Right kidney (tissue), 1 donor: Measurements from ENCODE around the gene RNASE8.
A peak's percentile ranks its signal among the peaks of the same experiment; 100 is the strongest.

ENCODE experiments used
- DNase-seq: peaks from one replicate; pipeline ENCODE4 v3.0.0-alpha.2; 2016

The RNASE8 gene

GRCh38 chr14:21054123-21054767, 3.4 kb upstream of the RNASE8 start:
- no peak for DNase-seq

- no peak for DNase-seq
These were observed 2.9 kb upstream of the RNASE8 start for GRCh38 chr14:21054768-21055145.

- no peak for DNase-seq
These were observed 2.0 kb upstream of the RNASE8 start for GRCh38 chr14:21055432-21056117.

GRCh38 chr14:21056520-21057163, 980 bp upstream of the RNASE8 start:
- DNase-seq: no peak

DNA sequence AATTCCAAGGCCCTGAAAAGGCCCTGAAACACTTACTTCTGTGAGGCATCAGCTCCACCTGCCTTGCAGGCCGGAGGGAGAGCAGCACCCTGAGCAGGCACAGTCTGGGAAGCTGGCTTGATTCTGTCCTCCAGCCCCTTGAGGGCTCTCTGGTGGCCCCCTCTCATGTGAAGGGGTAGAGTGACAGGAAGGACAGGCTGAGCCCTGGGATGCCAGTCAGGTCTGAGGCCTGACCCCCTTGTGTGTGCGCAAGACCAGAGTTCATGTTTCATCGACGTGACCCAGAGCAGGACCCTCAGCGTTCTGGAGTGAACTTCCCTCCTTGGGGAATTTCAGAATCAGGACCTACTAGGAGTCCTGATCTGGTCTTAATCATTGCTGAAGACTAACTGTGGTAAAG, 1.3 kb downstream of the RNASE8 start:
- DNase-seq: no peak

DNA sequence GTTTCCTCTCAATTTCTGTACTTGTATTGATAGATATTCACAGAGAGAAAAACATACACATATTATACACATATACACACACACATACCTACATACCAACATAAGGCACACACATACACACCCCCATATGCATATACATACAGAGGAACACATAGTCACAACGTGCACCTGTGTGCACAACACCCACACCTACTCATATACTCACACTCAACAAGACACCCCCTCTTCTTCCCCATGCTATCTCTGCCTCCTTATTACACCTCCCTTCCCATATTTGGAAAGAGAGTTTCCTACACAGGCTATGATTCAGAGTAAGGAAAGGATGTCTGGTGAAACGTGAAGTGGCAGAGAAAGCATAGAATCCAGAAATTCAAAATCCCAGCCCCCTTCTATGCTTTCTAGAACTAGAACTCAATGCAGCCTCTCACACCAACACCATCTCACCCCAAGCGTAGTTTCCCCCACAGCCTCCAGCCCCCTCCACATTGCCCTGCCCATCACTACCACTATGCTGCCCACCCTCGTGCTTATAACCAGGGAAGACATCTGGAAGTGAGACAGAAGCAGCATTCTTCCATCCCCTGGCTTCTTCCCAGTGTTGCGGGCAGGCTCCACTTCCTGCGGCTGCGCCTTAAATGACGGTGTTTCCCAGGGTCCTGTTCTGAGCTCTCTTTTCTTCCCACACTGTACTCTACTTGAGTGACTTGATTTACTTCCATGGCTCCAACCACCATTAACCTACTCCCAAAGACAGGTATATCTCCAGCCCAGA, 2.4 kb downstream of the RNASE8 start:
- no peak for DNase-seq

DNA sequence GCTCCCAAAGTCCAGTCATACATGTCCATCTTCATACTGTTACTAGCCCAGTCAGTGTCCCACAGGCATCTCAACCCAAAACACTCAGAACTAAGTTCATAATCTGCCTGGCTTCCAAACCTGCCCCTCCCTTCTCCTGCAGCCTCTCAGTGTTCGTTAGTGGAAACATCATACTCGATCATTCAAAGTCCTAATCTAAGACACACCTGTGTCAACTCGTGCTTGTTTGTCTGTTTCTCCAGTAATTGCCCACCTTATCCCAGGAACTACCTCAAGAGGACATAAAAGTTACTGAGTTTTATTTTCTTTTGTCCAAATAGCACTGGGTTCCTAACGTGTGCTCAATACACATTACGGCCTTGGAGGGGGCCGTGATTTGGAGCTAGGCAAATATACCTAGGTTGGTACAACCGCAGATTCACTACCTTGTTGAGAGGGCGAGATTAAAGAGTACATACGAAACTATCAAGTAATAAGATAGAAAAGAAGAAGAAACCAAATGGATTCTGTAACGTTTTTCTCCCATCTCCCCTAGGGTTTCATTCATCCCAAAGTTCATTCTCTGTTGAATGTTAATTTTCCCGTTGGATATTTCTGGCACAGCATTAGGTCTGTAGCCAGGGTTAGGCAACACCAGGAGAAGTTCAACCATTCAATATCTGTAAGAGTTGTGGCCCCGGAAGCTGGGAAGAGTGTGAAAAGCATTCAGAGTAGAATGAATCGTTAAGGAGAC, 3.2 kb downstream of the RNASE8 start:
- DNase-seq: no peak

GRCh38 chr14:21061347-21061668, 3.7 kb downstream of the RNASE8 start:
- no peak for DNase-seq

- no peak for DNase-seq
These were observed 5.9 kb downstream of the RNASE8 start for GRCh38 chr14:21063479-21063878.

DNA sequence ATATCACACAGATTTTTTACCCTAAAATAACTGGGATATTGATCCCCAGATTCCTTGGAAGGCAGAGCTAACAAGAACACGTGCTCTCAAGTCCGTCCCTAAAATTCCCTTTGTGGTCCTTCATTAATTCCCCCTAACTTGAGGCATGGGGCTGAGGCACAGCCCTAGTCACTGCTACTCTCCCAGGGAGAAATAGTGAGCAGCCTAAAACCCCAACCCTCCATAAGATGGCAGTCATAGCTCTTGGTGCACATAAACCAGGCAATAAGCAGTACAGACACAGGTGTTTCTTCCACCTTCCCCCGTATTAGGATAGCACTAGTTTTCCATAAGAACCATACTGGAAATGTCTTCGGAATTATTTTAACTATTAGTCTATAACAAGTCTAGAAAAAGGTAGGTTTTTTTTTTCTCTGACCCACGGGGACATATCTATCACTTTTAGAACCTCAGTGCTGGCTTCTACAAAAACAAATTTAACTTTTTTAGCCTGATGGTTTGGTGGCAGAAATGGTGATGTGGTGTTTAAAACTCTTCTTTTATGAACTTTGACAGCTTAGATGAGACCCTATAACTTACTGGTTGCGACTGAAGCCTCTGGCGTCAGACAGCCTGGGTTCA, 9.4 kb downstream of the RNASE8 start:
- DNase-seq: no peak

DNA sequence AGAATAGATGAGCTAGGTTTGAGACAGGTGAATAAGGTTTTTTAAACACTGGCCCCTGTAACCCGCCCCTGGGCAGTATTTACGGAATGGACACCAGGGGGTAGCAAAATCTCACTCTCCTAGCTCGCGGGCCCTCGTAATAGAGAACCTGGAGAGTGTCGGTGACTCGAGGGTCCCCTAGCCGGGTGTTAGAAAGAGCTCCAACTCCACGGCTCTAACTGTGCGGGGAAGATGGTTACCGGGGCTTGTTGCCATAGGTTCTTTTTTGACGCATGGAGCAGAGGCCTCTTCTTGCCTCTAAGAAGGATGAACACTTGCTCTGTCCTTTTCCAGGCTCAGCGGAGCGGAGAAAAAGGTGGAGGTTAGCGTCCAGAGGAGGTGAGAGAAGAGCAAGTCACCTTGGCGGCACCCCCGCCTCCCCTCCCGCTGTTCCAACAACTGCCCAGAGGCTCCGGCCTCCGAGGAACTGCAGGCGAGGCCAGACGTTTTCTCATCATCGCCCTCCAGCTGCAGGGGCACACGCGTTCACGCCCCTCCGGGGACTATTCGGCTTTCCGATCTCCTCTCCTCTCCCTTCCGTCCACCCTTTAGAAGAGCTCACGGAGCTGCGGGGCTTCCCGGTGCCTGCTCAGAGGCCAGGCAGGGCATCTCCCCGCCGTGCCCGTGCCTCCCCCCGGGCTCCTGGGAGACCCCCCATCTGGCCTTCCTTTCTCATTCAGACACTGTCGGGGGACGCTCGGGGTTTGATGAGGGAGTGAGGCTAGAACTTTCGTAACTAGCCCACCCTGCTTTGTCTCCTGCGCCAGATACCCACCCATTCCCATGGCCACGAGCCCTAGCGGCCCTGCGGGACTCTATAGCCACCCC, 11.1 kb downstream of the RNASE8 start:
- peak; percentile 76 for DNase-seq

- DNase-seq: peak; percentile 85
These were observed 11.9 kb downstream of the RNASE8 start for GRCh38 chr14:21069388-21070082.

DNA sequence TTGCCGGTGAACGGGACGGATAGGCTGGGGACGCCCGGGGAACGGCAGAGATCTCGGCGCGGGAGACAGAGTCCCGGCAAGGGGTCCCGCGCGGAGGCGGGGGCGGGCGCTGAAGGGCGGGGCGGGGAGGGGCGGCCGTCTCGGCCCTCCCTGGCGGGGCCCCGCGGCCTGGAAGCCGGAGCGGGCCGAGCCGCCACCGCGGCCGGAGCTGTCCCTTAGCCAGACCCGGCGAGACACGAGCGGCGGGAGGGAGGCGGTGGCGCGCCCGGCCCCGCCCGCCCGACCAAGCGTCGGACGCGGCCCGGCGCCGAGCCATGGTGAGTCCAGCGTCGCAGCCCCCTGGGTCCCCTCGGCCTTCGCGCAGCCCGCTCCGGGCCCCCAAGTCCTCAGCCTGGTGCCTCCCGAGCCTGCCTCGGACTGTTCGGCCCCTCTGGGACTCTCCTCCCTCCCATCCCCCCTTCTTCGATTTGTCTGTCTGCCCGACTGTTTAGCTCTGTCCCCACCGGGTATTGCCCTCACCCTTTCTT, 12.5 kb downstream of the RNASE8 start, which contains the start of gene ARHGEF40:
Gene ARHGEF40 (plus strand): TSS at position 222 of the 527 bp plus-strand sequence. CDS start 93 bp downstream, at position 315.
- DNase-seq: peak; percentile 87

- peak; percentile 89 for DNase-seq
These were observed 13.1 kb downstream of the RNASE8 start for GRCh38 chr14:21070610-21071224.

DNA sequence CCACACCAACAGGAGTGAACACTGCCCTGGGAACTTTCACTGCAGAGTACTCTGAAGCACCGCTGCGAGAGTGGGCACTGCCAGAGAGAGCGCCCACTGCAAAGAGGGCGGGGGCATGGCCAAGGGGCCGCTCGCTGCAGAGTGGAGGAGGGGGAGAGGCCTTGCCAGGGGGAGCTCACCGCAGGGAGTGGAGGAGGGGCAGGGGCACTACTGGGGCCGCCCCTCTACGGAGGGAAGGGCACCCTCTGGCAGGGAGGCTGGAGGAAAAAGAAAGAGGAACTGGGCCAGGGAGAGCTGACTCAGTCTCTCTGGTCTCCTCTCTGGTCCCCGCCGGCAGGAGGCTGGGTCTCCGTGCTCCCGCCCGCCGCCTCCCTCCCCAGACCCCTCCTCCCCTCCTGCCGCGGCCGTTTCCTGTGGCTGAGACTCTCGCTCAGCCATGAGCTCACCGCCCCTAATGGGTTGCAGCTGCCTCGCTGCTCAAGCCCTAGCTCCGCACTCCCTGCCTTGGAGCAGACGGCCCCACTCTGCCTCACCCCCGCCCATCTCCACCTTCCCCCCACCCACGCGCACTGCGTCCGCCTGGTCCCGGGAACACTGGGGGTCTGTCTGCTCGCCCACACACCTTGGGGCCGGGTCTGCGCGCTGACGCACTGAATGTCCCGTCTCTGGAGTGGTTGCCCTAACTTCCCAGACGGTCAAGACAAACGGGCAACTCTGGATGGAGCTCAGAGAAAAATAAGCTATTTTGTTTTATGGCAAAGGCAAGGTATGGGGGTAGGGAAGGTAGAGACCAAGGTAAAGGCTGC, 13.8 kb downstream of the RNASE8 start:
- DNase-seq: no peak

DNA sequence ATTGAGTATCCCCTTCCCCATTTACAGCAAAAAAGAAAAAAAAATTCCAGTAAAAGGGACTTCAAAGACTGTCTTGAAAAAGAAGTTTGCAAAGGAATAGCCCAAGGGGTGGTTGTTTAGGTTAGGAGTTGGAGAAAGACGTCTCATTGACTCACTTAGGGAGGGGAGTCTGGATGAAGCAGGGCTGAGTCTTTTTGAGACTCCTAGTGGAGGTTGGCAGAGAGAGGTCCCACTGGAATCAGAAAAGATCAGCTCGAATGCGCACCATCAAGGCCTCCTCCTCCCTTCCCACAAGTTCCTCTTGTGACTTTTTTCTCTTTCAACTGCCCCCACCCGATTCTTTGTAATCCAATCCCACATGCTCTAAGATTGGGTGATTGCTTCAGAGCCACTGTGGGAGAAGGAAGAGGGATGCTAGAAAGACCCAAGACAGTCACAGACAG, 14.4 kb downstream of the RNASE8 start:
- DNase-seq: peak; percentile 63

DNA sequence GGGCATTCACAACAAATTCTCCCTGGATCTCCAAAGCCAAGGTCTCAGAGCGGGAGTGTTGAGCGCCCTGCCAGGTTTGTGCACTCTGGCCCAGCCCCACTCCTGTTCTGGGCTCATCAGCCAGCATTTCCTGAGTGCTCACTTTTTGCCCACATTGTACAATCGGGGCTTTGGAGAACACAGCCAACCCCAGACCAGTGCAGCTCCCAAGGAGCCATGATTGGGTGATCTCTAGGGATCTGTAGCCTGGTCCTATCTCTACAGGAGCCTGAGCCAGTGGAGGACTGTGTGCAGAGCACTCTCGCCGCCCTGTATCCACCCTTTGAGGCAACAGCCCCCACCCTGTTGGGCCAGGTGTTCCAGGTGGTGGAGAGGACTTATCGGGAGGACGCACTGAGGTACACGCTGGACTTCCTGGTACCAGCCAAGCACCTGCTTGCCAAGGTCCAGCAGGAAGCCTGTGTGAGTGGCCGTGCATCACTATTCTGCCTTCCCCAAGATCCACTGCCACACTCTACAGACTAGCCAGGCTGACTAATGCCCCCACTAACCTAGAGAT, 15.2 kb downstream of the RNASE8 start:
- no peak for DNase-seq

DNA sequence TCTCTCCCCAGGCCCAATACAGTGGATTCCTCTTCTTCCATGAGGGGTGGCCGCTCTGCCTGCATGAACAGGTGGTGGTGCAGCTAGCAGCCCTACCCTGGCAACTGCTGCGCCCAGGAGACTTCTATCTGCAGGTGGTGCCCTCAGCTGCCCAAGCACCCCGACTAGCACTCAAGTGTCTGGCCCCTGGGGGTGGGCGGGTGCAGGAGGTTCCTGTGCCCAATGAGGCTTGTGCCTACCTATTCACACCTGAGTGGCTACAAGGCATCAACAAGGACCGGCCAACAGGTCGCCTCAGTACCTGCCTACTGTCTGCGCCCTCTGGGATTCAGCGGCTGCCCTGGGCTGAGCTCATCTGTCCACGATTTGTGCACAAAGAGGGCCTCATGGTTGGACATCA, 16.3 kb downstream of the RNASE8 start:
- DNase-seq: no peak
